H1 (cell line): ENCODE results near the gene ETFB. TPM values are rescaled to one million over a fixed set of nuclear protein-coding genes. Genes with fewer than 3 reads are reported as not detected.

Experiments
- CTCF ChIA-PET: fragments of 300-600 bp; sonication (Branson Sonifier 250); formaldehyde crosslinking; loops from one replicate; lab custom pipeline; 2021; ENCODE audit not compliant: partially characterized antibody; lab: Charles Lee
- POLR2A ChIA-PET: fragments of 300-600 bp; sonication (Branson Sonifier 250); formaldehyde crosslinking; loops from one replicate; lab custom pipeline; 2021; ENCODE audit warnings: inconsistent platforms; ENCODE audit not compliant: partially characterized antibody; lab: Charles Lee
- DNase-seq, 2 experiments: peaks; one replicate each; pipeline versions ENCODE4 v3.0.0 to v3.0.0-alpha.2; 2010 to 2022; ENCODE audit warnings: low spot score in 2 of 2, low read depth in 1 of 2, mixed read lengths in 1 of 2
- FAIRE-seq: peaks from 2 replicates; lab custom pipeline; 2011; peaks lifted over from hg19 to GRCh38; lab: Jason Lieb, UNC
- H2AFZ ChIP-seq: 2 replicates; pipeline ENCODE4 v1.8.1; 2012; ENCODE audit warnings: low read length, inconsistent platforms
- H2AK5ac ChIP-seq: 2 replicates; pipeline ENCODE4 v1.6.1; 2013; ENCODE audit warnings: low read depth, low read length
- H2BK120ac ChIP-seq: replicated peaks from 2 replicates; pipeline ENCODE3; 2013; ENCODE audit warnings: low read depth, low read length, inconsistent platforms
- H2BK12ac ChIP-seq: 2 replicates; pipeline ENCODE4 v1.6.1; 2013; ENCODE audit warnings: low read depth, low read length
- H2BK15ac ChIP-seq: 2 replicates; pipeline ENCODE4 v1.6.1; 2013; ENCODE audit warnings: low read length
- H2BK20ac ChIP-seq: 2 replicates; pipeline ENCODE4 v1.6.1; 2013; ENCODE audit warnings: low read length
- H2BK5ac ChIP-seq: 2 replicates; pipeline ENCODE4 v1.6.1; 2013; ENCODE audit warnings: low read depth, low read length
- H3K14ac ChIP-seq: 2 replicates; pipeline ENCODE4 v1.6.1; 2013; ENCODE audit warnings: inconsistent platforms; ENCODE audit not compliant: insufficient read length
- H3K18ac ChIP-seq: 2 replicates; pipeline ENCODE4 v1.6.1; 2013; ENCODE audit warnings: low read length; ENCODE audit errors: extremely low read depth
- H3K23ac ChIP-seq: 2 replicates; pipeline ENCODE4 v1.6.1; 2013; ENCODE audit warnings: inconsistent platforms; ENCODE audit not compliant: insufficient read length
- H3K23me2 ChIP-seq: 2 replicates; pipeline ENCODE4 v1.6.1; 2013; ENCODE audit warnings: low read depth, low read length
- H3K27ac ChIP-seq: 2 replicates; pipeline ENCODE4 v1.6.1; 2011; ENCODE audit warnings: low read depth, low read length, inconsistent platforms
- H3K27me3 ChIP-seq, 4 experiments: replicated peaks in 1 of 4; 1 replicate in 1 of 4; 2 replicates in 3 of 4; pipeline versions ENCODE4 v1.6.1 to v1.8.1; 2011 to 2013; ENCODE audit warnings: low read length in 3 of 4, mild to moderate bottlenecking in 3 of 4, inconsistent platforms in 2 of 4, mixed read lengths in 2 of 4, moderate library complexity in 1 of 4; ENCODE audit not compliant: control insufficient read depth in 3 of 4, insufficient read depth in 3 of 4; ENCODE audit errors: extremely low read depth in 1 of 4
- H3K36me3 ChIP-seq, 4 experiments: 2 replicates each; pipeline versions ENCODE4 v1.6.1 to v1.8.1; 2011 to 2013; ENCODE audit warnings: mild to moderate bottlenecking in 4 of 4, low read length in 3 of 4, moderate library complexity in 2 of 4, control low read depth in 1 of 4, inconsistent platforms in 1 of 4; ENCODE audit not compliant: insufficient read depth in 4 of 4, control insufficient read depth in 2 of 4
- H3K4ac ChIP-seq: replicated peaks from 2 replicates; pipeline ENCODE3; 2013; ENCODE audit warnings: low read length, low read depth, mixed read lengths, inconsistent platforms; ENCODE audit not compliant: insufficient read length
- H3K4me1 ChIP-seq, 4 experiments: replicated peaks in 1 of 4; 1 replicate in 1 of 4; 2 replicates in 3 of 4; pipeline versions ENCODE4 v1.6.1 to v1.8.1; 2011 to 2013; ENCODE audit warnings: low read length in 3 of 4, inconsistent platforms in 2 of 4, mixed read lengths in 1 of 4; ENCODE audit not compliant: insufficient read depth in 4 of 4, control insufficient read depth in 3 of 4
- H3K4me2 ChIP-seq, 2 experiments: 2 replicates each; pipeline versions ENCODE4 v1.6.1 to v1.8.1; 2011 to 2013; ENCODE audit warnings: low read depth in 2 of 2, low read length in 2 of 2, control low read depth in 1 of 2, inconsistent platforms in 1 of 2, mild to moderate bottlenecking in 1 of 2; ENCODE audit not compliant: insufficient read depth in 1 of 2
- H3K4me3 ChIP-seq, 4 experiments: fragments of 200-600, 300-600 bp in 1 of 4; sonication (generic), shearing (Covaris generic), sonication (Bioruptor Twin) in 1 of 4; 2 replicates each; pipeline versions ENCODE4 v1.5.1 to v1.8.1; 2011 to 2016; ENCODE audit warnings: low read length in 4 of 4, low read depth in 3 of 4, control low read depth in 2 of 4, inconsistent platforms in 2 of 4, mild to moderate bottlenecking in 2 of 4, mixed read lengths in 1 of 4, moderate library complexity in 1 of 4; ENCODE audit not compliant: insufficient read depth in 2 of 4; ENCODE audit errors: extremely low read depth in 1 of 4
- H3K56ac ChIP-seq: replicated peaks from 2 replicates; pipeline ENCODE3; 2013; ENCODE audit warnings: low read depth, mild to moderate bottlenecking, mixed read lengths, low read length, inconsistent platforms; ENCODE audit not compliant: insufficient read length
- H3K79me1 ChIP-seq: 2 replicates; pipeline ENCODE4 v1.6.1; 2013; ENCODE audit warnings: low read depth, low read length, control low read depth
- H3K79me2 ChIP-seq, 2 experiments: 2 replicates each; pipeline versions ENCODE4 v1.6.1 to v1.8.1; 2012 to 2013; ENCODE audit warnings: low read length in 2 of 2, mild to moderate bottlenecking in 2 of 2, inconsistent platforms in 1 of 2; ENCODE audit not compliant: insufficient read depth in 2 of 2, control insufficient read depth in 1 of 2
- H3K9ac ChIP-seq, 4 experiments: replicated peaks in 1 of 4; 1 replicate in 1 of 4; 2 replicates in 3 of 4; pipeline versions ENCODE4 v1.6.1 to v1.8.1; 2011 to 2013; ENCODE audit warnings: low read depth in 3 of 4, low read length in 3 of 4, control low read depth in 2 of 4, mild to moderate bottlenecking in 2 of 4, moderate library complexity in 2 of 4, inconsistent platforms in 1 of 4; ENCODE audit errors: extremely low read depth in 1 of 4
- H3K9me3 ChIP-seq, 2 experiments: 2 replicates each; pipeline versions ENCODE4 v1.6.1 to v1.8.1; 2012 to 2013; ENCODE audit warnings: mild to moderate bottlenecking in 2 of 2, moderate library complexity in 2 of 2, control low read depth in 1 of 2, inconsistent platforms in 1 of 2, low read depth in 1 of 2, low read length in 1 of 2, mixed read lengths in 1 of 2; ENCODE audit not compliant: insufficient read depth in 2 of 2
- H4K20me1 ChIP-seq, 2 experiments: replicated peaks in 1 of 2; 2 replicates each; pipeline versions ENCODE3 to v1.8.1; 2011 to 2013; ENCODE audit warnings: inconsistent platforms in 2 of 2, low read length in 2 of 2, mild to moderate bottlenecking in 1 of 2; ENCODE audit not compliant: insufficient read depth in 2 of 2, control insufficient read depth in 1 of 2
- H4K5ac ChIP-seq: 2 replicates; pipeline ENCODE4 v1.6.1; 2013; ENCODE audit warnings: low read length, low read depth, mixed read lengths, inconsistent platforms; ENCODE audit not compliant: insufficient read length
- H4K8ac ChIP-seq: 2 replicates; pipeline ENCODE4 v1.8.0; 2013; ENCODE audit warnings: mild to moderate bottlenecking, moderate library complexity, low read length, inconsistent platforms; ENCODE audit not compliant: insufficient read depth; ENCODE audit errors: extremely low read depth
- H4K91ac ChIP-seq: replicated peaks from 2 replicates; pipeline ENCODE3; 2013; ENCODE audit warnings: low read length, mixed read lengths, inconsistent platforms; ENCODE audit not compliant: insufficient read length
- ASH2L ChIP-seq: fragments of 200-600, 300-600 bp; sonication (generic); IDR thresholded peaks from one replicate; pipeline ENCODE4 v1.7.1; 2017; ENCODE audit warnings: low read length
- CHD1 ChIP-seq: IDR thresholded peaks from 2 replicates; pipeline ENCODE4 v1.6.1; 2012; ENCODE audit warnings: low read depth, low read length, improper control_type of control experiment
- KDM1A ChIP-seq: fragments of 200-600, 300-600 bp; sonication (generic); IDR thresholded peaks from 2 replicates; pipeline ENCODE4 v1.7.1; 2016; ENCODE audit warnings: mild to moderate bottlenecking, low read length, borderline replicate concordance
- KDM4A ChIP-seq: IDR thresholded peaks from one replicate; pipeline ENCODE4 v1.7.1; 2012; ENCODE audit warnings: low read depth, mild to moderate bottlenecking, moderate library complexity, low read length, inconsistent platforms; ENCODE audit not compliant: severe bottlenecking
- MAX ChIP-seq: IDR thresholded peaks from 2 replicates; pipeline ENCODE4 v1.6.1; 2012; ENCODE audit warnings: inconsistent platforms
- PHF8 ChIP-seq: fragments of 200-600 bp; sonication (generic); conservative IDR thresholded peaks from 2 replicates; pipeline ENCODE4 v1.7.1; 2012; ENCODE audit warnings: low read depth, mild to moderate bottlenecking, inconsistent platforms, low read length, moderate library complexity
- RNF2 ChIP-seq: fragments of 200-900, 300-1000 bp; sonication (generic); IDR thresholded peaks from 2 replicates; pipeline ENCODE4 v1.7.1; 2016; ENCODE audit warnings: borderline replicate concordance, low read depth, mild to moderate bottlenecking, antibody characterized with exemption, low read length; ENCODE audit not compliant: poor library complexity, severe bottlenecking; ENCODE audit errors: missing control alignments
- TEAD4 ChIP-seq: IDR thresholded peaks from 2 replicates; pipeline ENCODE4 v1.6.1; 2012; ENCODE audit warnings: low read depth, low read length, inconsistent platforms, mixed read lengths
- WGBS, 2 experiments: shearing (Covaris generic) in 1 of 2; methylation state at CpG; one replicate each; pipeline versions ENCODE4 v1.1.6 to v1.1.7; 2013 to 2015; ENCODE audit warnings: low lambda C conversion rate in 2 of 2, mixed read lengths in 2 of 2, inconsistent platforms in 1 of 2, low coverage in 1 of 2, missing lambda C conversion rate in 1 of 2; ENCODE audit not compliant: insufficient replicate concordance in 2 of 2, insufficient coverage in 1 of 2, insufficient read length in 1 of 2; ENCODE audit errors: extremely low coverage in 1 of 2, missing lambda C conversion rate in 1 of 2; 5-methylcytosine and 5-hydroxymethylcytosine counted together
- polyA plus RNA-seq, 7 experiments: library from polyadenylated mRNA; depleted of rRNA in 3 of 7; stranded (reverse) in 5 of 7; unstranded in 2 of 7; fragments of >200 nt in 5 of 7; fragments of 200-250 nt in 2 of 7; gene quantifications; 1 replicate in 5 of 7; 2 replicates in 1 of 7; 4 replicates in 1 of 7; pipeline versions ENCODE4 v1.2.1 to v1.2.3, GENCODE V29; 2011 to 2013; ENCODE audit warnings: missing spikeins in 2 of 7, mixed read lengths in 2 of 7
- total RNA-seq: library from RNA; stranded (reverse); fragmentation: NEBNext Ultra II Directional; extraction: Animal tissue kit (Norgen Biotek cat#: 25700); gene quantifications from 2 replicates; pipeline ENCODE4 v1.2.1, GENCODE V29; 2021

The ETFB gene
- total and polyA plus RNA-seq, 2 of the 8 experiments (the other 6 are each of a cell fraction or from before 2014, with no cell fraction given), result 40.0 to 66.5 TPM

GRCh38 chr19:51399231-51399630, 33.0 kb upstream of the ETFB start:
- Histone ChIP-seq H3K23ac (no peak overlapping the region), H4K20me1 (no peaks in the 10 kb centered on the region), H2AK5ac (no peak overlapping the region), H3K14ac (no peak overlapping the region), H2BK20ac (no peak overlapping the region), H3K18ac (no peak overlapping the region), H2BK15ac (no peak overlapping the region), H4K5ac (no peak overlapping the region), H3K79me1 (no peaks in the 10 kb centered on the region), H4K91ac (no peak overlapping the region), H3K4me3 (no peak overlapping the region), H2BK120ac (no peak overlapping the region), H3K56ac (no peak overlapping the region), H3K4me1 (peaks cover 0 to 3% (median 0%) of the 10 kb centered on the region in 4 experiments; a peak in 1 of 7 replicates), H3K23me2 (peaks cover 5% of the 10 kb centered on the region; the same call in 1 of the 2 replicates), H2BK5ac (no peak overlapping the region), H3K4me2 (no peak overlapping the region), H2AFZ (no peak overlapping the region), H3K9me3 (peaks cover 23 to 24% of the 10 kb centered on the region in 2 experiments), H3K27me3 (no peaks in the 10 kb centered on the region), H2BK12ac (no peak overlapping the region), H4K8ac (no peak overlapping the region), H3K4ac (no peak overlapping the region), H3K27ac (no peak overlapping the region), H3K79me2 (peaks cover 0 to 5% of the 10 kb centered on the region in 2 experiments; a peak in 2 of 4 replicates), H3K9ac (no peak overlapping the region), H3K36me3 (peaks cover 0 to 9% (median 3%) of the 10 kb centered on the region in 4 experiments; a peak in 4 of 8 replicates)
- CTCF ChIA-PET, result interaction anchor here (0.7 to 7.0 kb wide), 13 partner anchors 10 to 208 kb away, joined by 3 to 74 read pairs (median 5); partner anchors contain the start of genes CLDND2, ETFB and SIGLEC10
- DNase-seq (no peak), FAIRE-seq (no peak)
- POLR2A ChIA-PET, result interaction anchor here (0.8 kb wide), 1 partner anchor 19 kb away, joined by 4 read pairs; no protein-coding TSS in a partner anchor
- 92% methylated on average over 5 of the region's 5 CpGs; no CpG with 5 or more reads in 1 of the 2 experiments for WGBS, 2 experiments
- TF ChIP-seq RNF2 (no peak), MAX (no peak), ASH2L (no peak), CHD1 (no peak), PHF8 (no peak), KDM4A (no peak), KDM1A (no peak), TEAD4 (no peak)
